Measurements from ENCODE around the gene FAM163B.

FAM163B gene

GRCh38 chr9:133547116-133547515 lies 62.1 kb downstream of the FAM163B start:
- no peaks in the 10 kb centered on the region for H3K36me3 ChIP-seq (ENCODE audit: insufficient read depth, low read length)
- no peak overlapping the region for H3K27ac ChIP-seq (ENCODE audit: low read depth, low read length)
- 87% methylated on average over 15 of the region's 15 CpGs for WGBS
- no peak overlapping the region for H3K9ac ChIP-seq (ENCODE audit: low read depth, low read length)
- no peaks in the 10 kb centered on the region for H3K4me1 ChIP-seq (ENCODE audit: insufficient read depth, low read length)
- H3K9me3 ChIP-seq (ENCODE audit: insufficient read depth, low read depth, low read length) = no peaks in the 10 kb centered on the region
- no peak overlapping the region for H3K4me3 ChIP-seq (ENCODE audit: low read length)
- no peaks in the 10 kb centered on the region for H3K27me3 ChIP-seq (ENCODE audit: insufficient read depth, low read length)

DNA sequence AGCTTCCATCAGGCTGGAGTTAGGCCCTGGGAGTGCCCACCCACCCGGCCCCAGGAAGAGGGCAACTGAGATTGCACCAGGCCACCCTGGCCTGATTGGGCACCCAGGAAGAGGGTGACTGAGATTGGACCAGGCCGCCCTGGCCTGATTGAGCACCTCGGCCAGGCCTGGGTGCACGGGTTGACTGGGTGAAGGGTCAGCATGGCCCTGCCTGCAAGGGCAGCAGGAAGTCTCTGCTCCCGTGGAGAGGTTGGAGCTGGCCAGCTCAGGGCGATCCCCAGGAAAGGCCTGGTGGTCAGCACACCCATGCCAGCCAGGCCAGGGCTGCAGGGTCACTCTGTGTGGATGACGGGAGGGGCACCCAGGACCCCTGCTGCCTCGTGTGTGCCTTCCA lies 62.9 kb downstream of the FAM163B start:
- H3K4me1 ChIP-seq (ENCODE audit: insufficient read depth, low read length) = no peaks in the 10 kb centered on the region
- WGBS = 86% methylated on average over 8 of the region's 8 CpGs
- no peaks in the 10 kb centered on the region for H3K9me3 ChIP-seq (ENCODE audit: insufficient read depth, low read depth, low read length)
- H3K4me3 ChIP-seq (ENCODE audit: low read length) = no peak overlapping the region
- H3K9ac ChIP-seq (ENCODE audit: low read depth, low read length) = no peak overlapping the region
- no peaks in the 10 kb centered on the region for H3K27me3 ChIP-seq (ENCODE audit: insufficient read depth, low read length)
- H3K36me3 ChIP-seq (ENCODE audit: insufficient read depth, low read length) = no peaks in the 10 kb centered on the region
- no peak overlapping the region for H3K27ac ChIP-seq (ENCODE audit: low read depth, low read length)

DNA sequence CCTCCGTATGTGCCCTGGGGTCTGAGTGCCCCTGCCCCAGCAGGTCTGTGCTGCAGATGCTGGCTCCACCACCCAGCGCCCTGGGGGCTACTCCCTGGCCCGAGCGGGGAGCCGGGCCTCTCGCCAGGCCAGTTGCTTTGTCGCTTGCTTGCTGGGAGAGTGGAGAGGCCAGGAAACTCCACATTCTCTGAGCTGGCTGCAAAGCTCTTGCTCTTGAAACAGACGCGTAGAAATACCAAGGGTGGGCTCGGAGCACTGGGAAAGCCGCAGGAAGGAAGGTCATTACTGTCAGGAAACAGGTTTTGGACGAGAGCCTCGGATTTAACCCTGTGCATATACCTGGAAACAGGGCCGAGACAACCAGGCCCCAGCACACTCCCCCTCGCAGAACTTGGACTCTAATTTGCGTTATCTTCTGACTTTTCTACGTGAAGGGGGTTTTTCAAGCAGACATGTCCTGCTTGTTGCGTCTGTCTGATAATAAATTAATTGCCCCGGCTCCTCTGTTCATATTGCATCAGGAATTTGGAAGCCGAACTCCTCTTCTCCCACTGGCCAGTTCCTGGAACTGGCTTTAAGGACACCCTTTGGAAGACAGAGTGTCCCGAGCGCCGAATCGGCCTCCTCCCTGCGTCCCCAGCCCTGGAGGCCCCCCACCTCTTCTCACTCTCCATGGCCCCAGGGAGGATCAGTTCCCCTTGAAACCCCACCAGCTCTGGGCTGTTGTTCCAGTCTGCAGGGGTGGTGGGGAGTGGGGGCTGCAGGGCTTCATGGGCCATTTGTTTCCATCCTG lies 63.5 kb downstream of the FAM163B start:
- Histone ChIP-seq H3K9ac (ENCODE audit: low read depth, low read length) (no peak overlapping the region), H3K4me3 (ENCODE audit: low read length) (no peak overlapping the region), H3K4me1 (ENCODE audit: insufficient read depth, low read length) (no peaks in the 10 kb centered on the region), H3K9me3 (ENCODE audit: insufficient read depth, low read depth, low read length) (no peaks in the 10 kb centered on the region), H3K27me3 (ENCODE audit: insufficient read depth, low read length) (no peaks in the 10 kb centered on the region), H3K27ac (ENCODE audit: low read depth, low read length) (no peak overlapping the region), H3K36me3 (ENCODE audit: insufficient read depth, low read length) (no peaks in the 10 kb centered on the region)
- 92% methylated on average over 25 of the region's 25 CpGs for WGBS

GRCh38 chr9:133543772-133544467 lies 65.3 kb downstream of the FAM163B start:
- WGBS = 90% methylated on average over 16 of the region's 16 CpGs
- H3K9ac ChIP-seq (ENCODE audit: low read depth, low read length) = no peak overlapping the region
- no peak overlapping the region for H3K27ac ChIP-seq (ENCODE audit: low read depth, low read length)
- no peaks in the 10 kb centered on the region for H3K9me3 ChIP-seq (ENCODE audit: insufficient read depth, low read depth, low read length)
- peaks cover 11% of the 10 kb centered on the region; the same call in 1 of the 2 replicates for H3K4me1 ChIP-seq (ENCODE audit: insufficient read depth, low read length)
- no peaks in the 10 kb centered on the region for H3K36me3 ChIP-seq (ENCODE audit: insufficient read depth, low read length)
- H3K27me3 ChIP-seq (ENCODE audit: insufficient read depth, low read length) = no peaks in the 10 kb centered on the region
- H3K4me3 ChIP-seq (ENCODE audit: low read length) = no peak overlapping the region

- Histone ChIP-seq H3K27me3 (ENCODE audit: insufficient read depth, low read length) (no peaks in the 10 kb centered on the region), H3K9ac (ENCODE audit: low read depth, low read length) (no peak overlapping the region)
- WGBS = 82% methylated on average over 13 of the region's 13 CpGs
Observed at GRCh38 chr9:133542002-133542401, 67.2 kb downstream of the FAM163B start.

DNA sequence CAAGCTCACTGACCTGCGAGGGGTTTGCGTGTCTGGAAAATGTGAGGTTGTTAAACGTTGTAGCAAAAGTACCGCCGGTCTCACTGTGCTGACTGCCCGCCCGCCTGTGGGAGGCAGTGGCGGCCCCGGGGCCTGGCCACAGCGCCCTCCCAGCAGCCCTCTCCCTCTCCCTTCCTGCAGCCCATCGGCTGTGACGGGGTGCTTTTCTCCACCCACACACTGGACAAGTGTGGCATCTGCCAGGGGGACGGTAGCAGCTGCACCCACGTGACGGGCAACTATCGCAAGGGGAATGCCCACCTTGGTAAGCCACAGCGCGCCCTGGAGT lies 68.5 kb downstream of the FAM163B start:
- H3K4me1 ChIP-seq (ENCODE audit: insufficient read depth, low read length) = peaks cover 13% of the 10 kb centered on the region; the same call in 1 of the 2 replicates
- no peak overlapping the region for H3K4me3 ChIP-seq (ENCODE audit: low read length)
- no peak overlapping the region for H3K27ac ChIP-seq (ENCODE audit: low read depth, low read length)
- H3K27me3 ChIP-seq (ENCODE audit: insufficient read depth, low read length) = peaks cover 4% of the 10 kb centered on the region; the same call in 1 of the 2 replicates
- no peaks in the 10 kb centered on the region for H3K9me3 ChIP-seq (ENCODE audit: insufficient read depth, low read depth, low read length)
- 90% methylated on average over 18 of the region's 18 CpGs for WGBS
- H3K36me3 ChIP-seq (ENCODE audit: insufficient read depth, low read length) = no peaks in the 10 kb centered on the region
- H3K9ac ChIP-seq (ENCODE audit: low read depth, low read length) = no peak overlapping the region

More at GRCh38 chr9:133542002-133542401, 67.2 kb downstream of the FAM163B start:
- Histone ChIP-seq H3K9me3 (ENCODE audit: insufficient read depth, low read depth, low read length) (no peaks in the 10 kb centered on the region), H3K4me3 (ENCODE audit: low read length) (no peak overlapping the region), H3K4me1 (ENCODE audit: insufficient read depth, low read length) (peaks cover 13% of the 10 kb centered on the region; the same call in 1 of the 2 replicates), H3K27ac (ENCODE audit: low read depth, low read length) (no peak overlapping the region), H3K36me3 (ENCODE audit: insufficient read depth, low read length) (no peaks in the 10 kb centered on the region)

- Histone ChIP-seq H3K9ac (ENCODE audit: low read depth, low read length) (no peak overlapping the region), H3K27me3 (ENCODE audit: insufficient read depth, low read length) (peaks cover 8% of the 10 kb centered on the region), H3K4me3 (ENCODE audit: low read length) (no peak overlapping the region), H3K9me3 (ENCODE audit: insufficient read depth, low read depth, low read length) (no peaks in the 10 kb centered on the region), H3K4me1 (ENCODE audit: insufficient read depth, low read length) (peaks cover 13% of the 10 kb centered on the region; the same call in 1 of the 2 replicates), H3K27ac (ENCODE audit: low read depth, low read length) (no peak overlapping the region), H3K36me3 (ENCODE audit: insufficient read depth, low read length) (no peaks in the 10 kb centered on the region)
- WGBS = 85% methylated on average over 22 of the region's 22 CpGs
Observed at GRCh38 chr9:133539991-133540697, 69.0 kb downstream of the FAM163B start.

- Histone ChIP-seq H3K27me3 (ENCODE audit: insufficient read depth, low read length) (peaks cover 17% of the 10 kb centered on the region), H3K4me3 (ENCODE audit: low read length) (no peak overlapping the region), H3K9me3 (ENCODE audit: insufficient read depth, low read depth, low read length) (no peaks in the 10 kb centered on the region), H3K9ac (ENCODE audit: low read depth, low read length) (no peak overlapping the region), H3K4me1 (ENCODE audit: insufficient read depth, low read length) (peaks cover 13% of the 10 kb centered on the region; the same call in 1 of the 2 replicates), H3K36me3 (ENCODE audit: insufficient read depth, low read length) (no peaks in the 10 kb centered on the region), H3K27ac (ENCODE audit: low read depth, low read length) (no peak overlapping the region)
- WGBS = 75% methylated on average over 47 of the region's 47 CpGs
Observed at GRCh38 chr9:133538851-133539833, 70.0 kb downstream of the FAM163B start.

DNA sequence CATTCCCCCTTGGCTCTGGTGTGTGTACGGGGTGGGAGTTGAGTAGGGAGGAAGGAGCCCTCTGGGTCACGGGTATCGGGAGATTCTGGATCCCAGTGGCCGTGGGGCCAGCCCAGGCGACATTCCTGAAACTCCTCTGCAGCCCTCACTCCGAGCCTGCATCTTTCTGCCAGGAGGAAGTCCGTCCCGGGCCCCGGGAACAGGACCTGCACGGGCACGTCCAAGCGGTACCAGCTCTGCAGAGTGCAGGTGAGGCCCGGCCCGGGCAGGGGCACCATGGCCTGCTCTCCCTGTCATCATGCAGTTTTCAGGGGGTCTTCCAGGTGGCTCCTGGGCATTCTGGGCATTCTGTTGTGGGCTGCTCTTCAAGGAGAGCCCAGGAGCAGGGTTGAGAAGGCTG lies 71.0 kb downstream of the FAM163B start:
- 93% methylated on average over 14 of the region's 14 CpGs for WGBS
- H3K4me1 ChIP-seq (ENCODE audit: insufficient read depth, low read length) = peaks cover 13% of the 10 kb centered on the region; the same call in 1 of the 2 replicates

GRCh38 chr9:133537257-133537656 lies 71.9 kb downstream of the FAM163B start:
- no peak overlapping the region for H3K9ac ChIP-seq (ENCODE audit: low read depth, low read length)
- WGBS = 94% methylated on average over 16 of the region's 16 CpGs
- peaks cover 13% of the 10 kb centered on the region; the same call in 1 of the 2 replicates for H3K4me1 ChIP-seq (ENCODE audit: insufficient read depth, low read length)
- no peaks in the 10 kb centered on the region for H3K9me3 ChIP-seq (ENCODE audit: insufficient read depth, low read depth, low read length)
- no peaks in the 10 kb centered on the region for H3K36me3 ChIP-seq (ENCODE audit: insufficient read depth, low read length)
- H3K27me3 ChIP-seq (ENCODE audit: insufficient read depth, low read length) = peaks cover 27% of the 10 kb centered on the region
- H3K4me3 ChIP-seq (ENCODE audit: low read length) = no peak overlapping the region
- H3K27ac ChIP-seq (ENCODE audit: low read depth, low read length) = no peak overlapping the region

More for the DNA sequence above, 71.0 kb downstream of the FAM163B start:
- no peak overlapping the region for H3K4me3 ChIP-seq (ENCODE audit: low read length)
- H3K27ac ChIP-seq (ENCODE audit: low read depth, low read length) = no peak overlapping the region
- H3K27me3 ChIP-seq (ENCODE audit: insufficient read depth, low read length) = peaks cover 27% of the 10 kb centered on the region
- no peak overlapping the region for H3K9ac ChIP-seq (ENCODE audit: low read depth, low read length)
- H3K36me3 ChIP-seq (ENCODE audit: insufficient read depth, low read length) = no peaks in the 10 kb centered on the region
- H3K9me3 ChIP-seq (ENCODE audit: insufficient read depth, low read depth, low read length) = no peaks in the 10 kb centered on the region
